Loucy (cell line): Measurements from ENCODE around the gene CAPZA1.

Experiments used
- H2AFZ ChIP-seq: fragments of 200-600 bp; sonication (generic); 2 replicates; pipeline ENCODE4 v1.6.0; 2016; ENCODE audit warnings: antibody characterized with exemption, mild to moderate bottlenecking, low read length, moderate library complexity
- H3F3A ChIP-seq: fragments of 200-600 bp; 2 replicates; pipeline ENCODE4 v1.6.0; 2016; ENCODE audit warnings: antibody characterized with exemption, low read depth, mild to moderate bottlenecking
- H3K27me3 ChIP-seq: fragments of 200-600 bp; sonication (generic); 2 replicates; pipeline ENCODE4 v1.6.1; 2014; ENCODE audit warnings: low read length, mild to moderate bottlenecking; ENCODE audit not compliant: insufficient read depth, poor library complexity, severe bottlenecking
- H3K36me3 ChIP-seq: fragments of 200-600 bp; sonication (generic); 2 replicates; pipeline ENCODE4 v1.6.1; 2016; ENCODE audit warnings: low read length; ENCODE audit not compliant: insufficient read depth
- H3K4me1 ChIP-seq: fragments of 200-600 bp; sonication (generic); 2 replicates; pipeline ENCODE4 v1.5.1; 2014; ENCODE audit warnings: low read length, mild to moderate bottlenecking; ENCODE audit not compliant: insufficient read depth, poor library complexity, severe bottlenecking
- H3K4me2 ChIP-seq: fragments of 200-600 bp; sonication (generic); 2 replicates; pipeline ENCODE4 v1.6.0; 2014; ENCODE audit warnings: antibody characterized with exemption, low read length, low read depth, mild to moderate bottlenecking; ENCODE audit not compliant: poor library complexity, severe bottlenecking
- H3K4me3 ChIP-seq: fragments of 200-600 bp; sonication (generic); 2 replicates; pipeline ENCODE4 v1.5.1; 2014; ENCODE audit warnings: low read length, mild to moderate bottlenecking, mixed read lengths; ENCODE audit not compliant: poor library complexity, severe bottlenecking
- H3K79me2 ChIP-seq: fragments of 200-600 bp; sonication (generic); 2 replicates; pipeline ENCODE4 v1.6.1; 2014; ENCODE audit warnings: low read length; ENCODE audit not compliant: insufficient read depth
- H3K9ac ChIP-seq: fragments of 200-600 bp; sonication (generic); 2 replicates; pipeline ENCODE4 v1.6.0; 2014; ENCODE audit warnings: mild to moderate bottlenecking, low read depth, low read length, moderate library complexity; ENCODE audit not compliant: poor library complexity, severe bottlenecking
- H3K9me2 ChIP-seq: fragments of 200-600 bp; sonication (generic); replicated peaks from 2 replicates; pipeline ENCODE4 v1.6.1; 2016; ENCODE audit warnings: low read depth, low read length, mixed read lengths
- H3K9me3 ChIP-seq: fragments of 200-600 bp; sonication (generic); 2 replicates; pipeline ENCODE4 v1.6.1; 2014; ENCODE audit warnings: mild to moderate bottlenecking, antibody characterized with exemption, low read length, low read depth; ENCODE audit not compliant: insufficient read depth
- H4K20me1 ChIP-seq: fragments of 200-600 bp; sonication (generic); 2 replicates; pipeline ENCODE4 v1.6.0; 2014; ENCODE audit warnings: antibody characterized with exemption, low read length, mild to moderate bottlenecking; ENCODE audit not compliant: insufficient read depth, poor library complexity, severe bottlenecking
- EZH2phosphoT487 ChIP-seq: fragments of 200-600 bp; IDR thresholded peaks from 2 replicates; pipeline ENCODE4 v1.6.1; 2018; ENCODE audit warnings: antibody characterized with exemption, mild to moderate bottlenecking, moderate library complexity, borderline replicate concordance
- TF ChIP-seq, protein P1 (sequence below): fragments of 200-600 bp; sonication (generic); conservative IDR thresholded peaks from 2 replicates; pipeline ENCODE4 v1.5.1; 2014; ENCODE audit warnings: mild to moderate bottlenecking, antibody characterized with exemption, low read length

The CAPZA1 gene

DNA sequence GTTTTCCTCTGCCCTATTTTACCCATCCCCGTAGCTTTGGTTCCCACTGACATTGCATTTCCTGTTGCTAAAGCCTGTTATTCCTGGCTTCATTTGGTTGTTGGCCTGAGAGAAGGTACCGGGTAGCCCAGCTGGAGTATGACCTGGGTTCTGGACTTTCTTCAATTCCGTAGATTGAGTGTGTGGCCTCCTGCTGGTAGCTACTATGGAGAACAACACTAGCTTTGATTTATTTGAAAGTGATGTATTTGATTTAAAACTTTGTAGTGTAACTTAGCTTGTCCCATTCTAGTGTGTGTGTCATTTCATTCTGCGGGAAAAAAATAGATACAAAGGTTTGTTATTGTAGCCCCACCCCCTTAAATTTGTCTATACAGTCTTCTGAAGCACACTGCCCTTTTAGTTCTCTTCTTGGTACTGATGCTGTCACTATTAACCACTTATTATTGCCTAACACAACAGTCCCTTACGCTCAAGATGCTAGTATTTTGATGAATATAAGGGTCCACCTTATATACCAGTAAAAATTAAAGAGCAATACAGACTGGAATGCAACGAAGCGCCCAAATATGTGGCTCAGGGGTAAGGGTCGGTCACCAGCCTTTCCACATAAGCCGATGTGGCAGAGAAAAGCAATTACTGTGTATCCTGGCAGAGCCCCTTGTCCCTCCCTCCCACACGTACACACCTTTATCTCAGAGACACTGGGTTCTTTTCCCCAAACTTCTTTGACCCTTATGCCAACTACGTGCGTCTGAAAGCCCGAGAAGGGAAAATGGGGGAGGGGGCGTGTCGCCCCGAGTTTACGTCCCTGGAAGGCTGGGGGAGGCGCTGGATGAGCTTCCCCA lies 54.2 kb downstream of the CAPZA1 start:
- no peaks in the 10 kb centered on the region for H3K9me2 ChIP-seq
- H3K9ac ChIP-seq: peak overlapping the region; percentile 87
- peaks cover 38% of the 10 kb centered on the region for H3K4me1 ChIP-seq
- H3K9me3 ChIP-seq: no peaks in the 10 kb centered on the region
- H3K4me2 ChIP-seq: peak overlapping the region; percentile 94
- TF ChIP-seq EZH2phosphoT487: no peak
- TF ChIP-seq, protein P1, sequence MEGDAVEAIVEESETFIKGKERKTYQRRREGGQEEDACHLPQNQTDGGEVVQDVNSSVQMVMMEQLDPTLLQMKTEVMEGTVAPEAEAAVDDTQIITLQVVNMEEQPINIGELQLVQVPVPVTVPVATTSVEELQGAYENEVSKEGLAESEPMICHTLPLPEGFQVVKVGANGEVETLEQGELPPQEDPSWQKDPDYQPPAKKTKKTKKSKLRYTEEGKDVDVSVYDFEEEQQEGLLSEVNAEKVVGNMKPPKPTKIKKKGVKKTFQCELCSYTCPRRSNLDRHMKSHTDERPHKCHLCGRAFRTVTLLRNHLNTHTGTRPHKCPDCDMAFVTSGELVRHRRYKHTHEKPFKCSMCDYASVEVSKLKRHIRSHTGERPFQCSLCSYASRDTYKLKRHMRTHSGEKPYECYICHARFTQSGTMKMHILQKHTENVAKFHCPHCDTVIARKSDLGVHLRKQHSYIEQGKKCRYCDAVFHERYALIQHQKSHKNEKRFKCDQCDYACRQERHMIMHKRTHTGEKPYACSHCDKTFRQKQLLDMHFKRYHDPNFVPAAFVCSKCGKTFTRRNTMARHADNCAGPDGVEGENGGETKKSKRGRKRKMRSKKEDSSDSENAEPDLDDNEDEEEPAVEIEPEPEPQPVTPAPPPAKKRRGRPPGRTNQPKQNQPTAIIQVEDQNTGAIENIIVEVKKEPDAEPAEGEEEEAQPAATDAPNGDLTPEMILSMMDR: peak; percentile 49
- peaks cover 36% of the 10 kb centered on the region for H3K79me2 ChIP-seq
- peaks cover 35% of the 10 kb centered on the region; the same call in 1 of the 2 replicates for H3K36me3 ChIP-seq
- peaks cover 6% of the 10 kb centered on the region; the same call in 1 of the 2 replicates for H3F3A ChIP-seq
- no peaks in the 10 kb centered on the region for H3K27me3 ChIP-seq
- peaks cover 20% of the 10 kb centered on the region for H4K20me1 ChIP-seq
- H3K4me3 ChIP-seq: peak overlapping the region; percentile 97
- peak overlapping the region; percentile 87 for H2AFZ ChIP-seq

DNA sequence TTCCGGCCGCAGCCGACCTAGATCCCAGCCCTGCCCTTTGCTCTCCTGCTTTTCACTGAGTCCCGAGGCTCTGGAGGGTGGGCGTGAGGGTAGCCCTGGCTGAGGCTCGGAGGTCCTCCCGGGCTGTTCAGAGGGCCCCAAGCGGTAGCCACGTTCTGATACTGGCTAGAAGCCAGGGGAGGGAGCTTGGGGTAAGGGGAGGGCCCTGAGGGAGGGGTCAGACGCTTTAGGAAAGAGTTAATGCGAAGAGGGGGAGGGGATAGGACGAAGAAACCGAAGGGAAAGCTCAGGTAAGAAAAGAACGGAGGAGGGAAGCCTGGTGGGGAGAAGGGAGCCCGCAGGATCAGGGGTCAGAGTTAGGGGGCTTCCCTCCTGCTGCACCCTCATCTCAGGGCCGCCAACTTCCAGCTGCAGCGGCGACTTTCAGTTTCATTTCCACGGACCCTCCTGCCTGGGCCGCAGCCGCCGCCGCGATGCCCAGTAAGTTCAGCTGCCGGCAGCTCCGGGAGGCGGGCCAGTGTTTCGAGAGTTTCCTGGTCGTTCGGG lies 54.9 kb downstream of the CAPZA1 start, which contains the start of gene MOV10:
MOV10 (plus strand) TSS at position 220 of the 546 bp plus-strand sequence; CDS start at position 474, 254 bp downstream.
- Histone ChIP-seq H2AFZ (peak within 1 kb of the TSS; percentile 87), H3K4me3 (peak within 1 kb of the TSS; percentile 97), H3K9ac (peak within 1 kb of the TSS; percentile 87), H3K36me3 (peaks cover 28% of the 10 kb centered on the region; the same call in 1 of the 2 replicates), H3F3A (peaks cover 6% of the 10 kb centered on the region; the same call in 1 of the 2 replicates), H3K9me2 (no peaks in the 10 kb centered on the region), H4K20me1 (peaks cover 20% of the 10 kb centered on the region), H3K27me3 (no peaks in the 10 kb centered on the region), H3K9me3 (no peaks in the 10 kb centered on the region), H3K79me2 (peaks cover 42% of the 10 kb centered on the region), H3K4me1 (peaks cover 43% of the 10 kb centered on the region), H3K4me2 (peak within 1 kb of the TSS; percentile 94)
- no peak for TF ChIP-seq EZH2phosphoT487
- TF ChIP-seq, protein P1: no peak

DNA sequence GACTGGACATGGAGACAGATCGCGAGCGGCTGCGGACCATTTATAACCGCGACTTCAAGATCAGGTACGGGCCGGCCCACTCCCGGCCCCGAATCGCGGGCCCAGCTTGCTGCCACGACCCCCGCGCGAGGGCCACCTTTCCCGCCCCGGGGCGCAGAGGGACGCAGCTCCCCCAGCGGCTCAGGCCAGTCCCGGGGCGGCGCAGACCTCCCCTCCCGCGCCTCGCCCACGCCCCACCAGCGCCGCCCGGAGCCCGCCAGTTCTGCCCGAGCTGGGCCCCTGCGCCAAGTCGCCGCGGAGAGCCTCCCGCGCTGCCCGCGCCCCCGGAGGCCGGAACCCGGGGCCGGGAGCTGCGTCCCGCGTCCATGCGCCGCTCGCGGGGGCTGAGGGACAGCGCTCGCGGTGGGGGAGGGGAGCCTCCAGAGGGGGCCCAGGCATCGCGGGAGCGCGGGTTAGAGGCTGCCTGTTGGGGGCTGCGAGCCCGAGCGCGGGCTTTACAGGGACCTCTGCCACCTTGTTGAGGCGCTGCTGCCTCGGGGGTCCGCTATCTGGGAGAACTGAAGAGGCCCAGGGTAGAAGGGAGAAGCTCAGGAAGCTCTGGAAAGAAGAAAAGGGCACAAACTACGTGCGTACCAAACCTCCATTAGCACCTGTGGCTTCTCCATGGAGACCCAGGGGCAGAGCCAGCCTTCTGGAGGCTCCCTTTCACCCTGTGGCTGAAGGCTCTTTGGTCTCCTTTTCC lies 55.5 kb downstream of the CAPZA1 start:
- H3K27me3 ChIP-seq: no peaks in the 10 kb centered on the region
- no peaks in the 10 kb centered on the region for H3K9me3 ChIP-seq
- peaks cover 21% of the 10 kb centered on the region; the same call in 1 of the 2 replicates for H3K36me3 ChIP-seq
- peak overlapping the region; percentile 94 for H3K4me2 ChIP-seq
- TF ChIP-seq, protein P1: 0 out of 2 replicates have a peak, but pooled peaks have one; percentile 19
- TF ChIP-seq EZH2phosphoT487: no peak
- H3K9me2 ChIP-seq: no peaks in the 10 kb centered on the region
- peaks cover 20% of the 10 kb centered on the region for H4K20me1 ChIP-seq
- H3K79me2 ChIP-seq: peaks cover 43% of the 10 kb centered on the region
- H2AFZ ChIP-seq: peak overlapping the region; percentile 87
- H3K9ac ChIP-seq: peak overlapping the region; percentile 87
- H3K4me1 ChIP-seq: peaks cover 43% of the 10 kb centered on the region
- H3F3A ChIP-seq: peaks cover 6% of the 10 kb centered on the region; the same call in 1 of the 2 replicates
- H3K4me3 ChIP-seq: peak overlapping the region; percentile 97
